Ramos (cell line): ENCODE results near the gene BMX.

ENCODE experiments used
- in situ Hi-C: fragments of 300-500 bp; cut with MboI; formaldehyde crosslinking; loops from one replicate; pipeline ENCODE4 v1.14.3; 2022; ENCODE audit warnings: low sequenced_read_pairs; ENCODE audit not compliant: unreplicated experiment

Gene BMX

GRCh38 chrX:15566244-15566643 is 65.6 kb downstream of the BMX start:
- in situ Hi-C loops: no loop called here

DNA sequence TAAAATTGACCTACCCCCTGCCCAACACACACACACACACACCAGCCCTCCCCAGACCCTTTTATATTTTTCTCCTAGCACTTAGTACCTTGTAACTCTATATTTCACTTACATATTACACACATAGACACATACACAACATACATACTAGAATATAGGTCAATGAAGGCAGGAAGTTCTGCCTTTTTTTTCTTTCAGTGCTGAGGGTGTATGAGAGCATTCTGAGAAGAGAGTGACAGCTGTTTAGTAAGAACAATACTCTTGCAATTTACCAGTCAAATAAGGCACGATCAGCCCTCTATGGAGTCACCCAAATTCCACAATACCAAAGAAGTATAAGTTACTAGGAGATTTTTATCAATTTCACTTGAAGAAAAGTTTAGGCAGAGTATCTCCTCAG is 66.7 kb downstream of the BMX start:
- in situ Hi-C loops: no loop called here

- in situ Hi-C loops: no loop called here
Observed at GRCh38 chrX:15567886-15568616, 67.4 kb downstream of the BMX start.

DNA sequence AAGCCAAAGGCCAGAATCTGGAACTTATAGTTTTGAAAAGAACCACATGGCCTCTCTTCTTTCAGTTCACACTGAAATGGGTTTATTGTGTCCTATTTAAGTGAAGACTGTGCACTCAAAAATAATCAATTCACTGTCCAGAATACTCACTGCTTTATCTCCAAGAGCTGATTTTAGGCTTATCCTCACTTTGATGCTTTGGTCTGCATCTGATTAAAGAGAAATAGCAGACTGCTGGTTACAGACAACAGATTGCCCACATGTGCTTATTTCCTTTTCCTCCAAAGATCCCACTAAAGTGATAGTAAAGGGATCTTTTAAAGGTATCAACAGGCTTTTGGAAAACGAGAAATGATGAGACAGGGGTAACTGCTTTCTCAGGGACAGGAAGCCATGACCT is 69.5 kb downstream of the BMX start:
- in situ Hi-C loops: no loop called here

DNA sequence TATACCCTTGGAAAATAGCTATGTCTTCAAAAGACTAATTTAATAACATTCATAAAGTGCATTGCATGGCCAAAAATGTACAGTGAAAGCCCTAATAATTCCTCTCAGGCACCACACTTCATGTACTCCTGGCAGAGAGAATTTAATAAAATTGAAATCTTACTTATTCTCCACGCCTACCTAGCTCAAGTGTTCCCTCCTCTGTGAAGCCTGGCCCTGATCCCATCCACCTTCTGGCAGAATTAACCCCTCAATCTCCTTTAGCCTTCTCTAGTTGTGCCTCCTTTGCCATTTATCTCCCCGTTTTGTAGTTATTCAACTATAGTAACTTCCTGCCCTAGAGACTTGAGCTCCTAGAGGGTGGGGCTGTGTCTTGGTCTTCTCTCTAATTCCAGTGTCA is 73.4 kb downstream of the BMX start:
- in situ Hi-C loops: no loop called here

- in situ Hi-C loops: no loop called here
Observed at GRCh38 chrX:15576019-15576418, 75.4 kb downstream of the BMX start.

DNA sequence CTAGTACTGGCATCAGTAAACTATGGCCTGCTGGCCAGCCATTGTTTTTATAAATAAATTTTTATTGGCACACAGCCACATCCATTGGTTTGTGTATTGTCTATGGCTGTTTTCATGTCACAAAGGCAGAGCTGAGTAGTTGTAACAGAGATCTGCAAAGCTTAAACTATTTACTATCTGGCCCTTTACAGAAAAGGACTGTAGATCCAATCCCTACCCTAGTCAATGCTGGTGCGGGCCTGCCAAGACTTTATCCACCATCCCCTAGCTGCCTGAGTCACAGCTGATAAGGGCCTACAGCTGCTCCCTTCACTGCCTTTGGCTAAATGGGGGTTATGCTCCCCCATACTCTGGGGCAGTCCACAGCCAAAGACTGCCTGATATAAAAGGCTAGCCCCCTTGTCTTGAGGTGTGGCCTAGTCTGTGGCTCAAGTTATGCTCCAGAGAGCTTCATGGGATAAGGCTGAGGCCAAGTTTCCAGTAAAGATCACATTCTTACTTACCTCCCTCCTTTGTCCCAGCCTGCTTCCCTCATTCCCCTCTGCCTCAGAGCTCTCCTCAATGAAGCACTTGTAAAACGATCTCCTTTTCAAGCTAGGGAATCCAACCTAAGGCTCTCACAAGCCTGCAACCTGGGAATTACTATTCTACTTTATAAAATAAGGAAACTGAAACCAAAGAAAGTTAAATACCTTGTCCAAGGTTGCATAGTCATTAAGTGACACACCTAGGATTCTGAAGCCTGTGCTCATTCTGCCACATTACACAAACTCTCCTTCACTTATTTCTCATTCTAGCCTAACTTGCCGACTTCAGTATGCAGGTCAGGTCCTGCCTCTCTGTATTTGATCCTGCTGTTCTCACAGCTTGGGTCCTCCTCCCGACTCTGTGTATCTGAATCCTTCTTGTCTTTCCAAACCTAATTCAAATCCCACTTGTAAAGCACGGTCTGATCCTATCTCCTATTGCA is 79.5 kb downstream of the BMX start:
- in situ Hi-C loops: no loop called here

DNA sequence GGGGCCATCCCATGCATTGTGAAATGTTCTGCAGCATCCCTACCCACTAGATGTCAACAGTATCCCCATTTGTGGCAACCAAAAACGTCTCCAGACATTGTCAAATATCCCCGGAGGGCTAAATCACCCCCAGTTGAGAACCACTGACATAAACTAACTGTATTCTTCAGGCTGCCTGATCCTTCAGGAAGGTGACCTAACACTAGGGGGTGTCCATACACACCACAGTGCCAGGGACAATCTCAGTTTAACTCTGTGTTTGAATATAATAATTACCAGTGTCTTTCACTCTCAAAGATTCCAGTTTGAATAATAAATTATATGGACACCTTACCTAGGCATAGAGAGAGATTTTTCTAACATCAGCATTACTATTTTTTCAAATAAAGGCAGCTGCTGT is 93.8 kb downstream of the BMX start:
- in situ Hi-C loops: no loop called here

GRCh38 chrX:15598026-15598425 is 97.4 kb downstream of the BMX start:
- in situ Hi-C loops: no loop called here

DNA sequence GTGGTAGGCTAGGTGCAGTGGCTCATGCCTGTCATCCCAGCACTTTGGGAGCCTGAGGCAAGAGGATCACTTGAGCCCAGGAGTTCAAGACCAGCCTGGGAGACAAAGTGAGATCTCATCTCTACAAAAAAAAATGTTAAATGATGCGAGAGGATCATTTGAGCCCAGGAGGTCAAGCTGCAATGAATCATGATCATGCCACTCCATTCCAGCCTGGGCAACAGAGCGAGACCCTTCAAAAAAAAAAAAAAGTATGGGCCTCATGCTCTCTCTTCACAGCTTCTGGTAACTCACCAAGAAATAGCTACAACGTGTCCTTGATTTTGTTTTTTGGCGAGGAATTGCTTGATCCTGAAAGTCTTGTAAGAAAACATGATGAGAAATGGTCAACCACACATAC is 98.9 kb downstream of the BMX start:
- in situ Hi-C loops: no loop called here

DNA sequence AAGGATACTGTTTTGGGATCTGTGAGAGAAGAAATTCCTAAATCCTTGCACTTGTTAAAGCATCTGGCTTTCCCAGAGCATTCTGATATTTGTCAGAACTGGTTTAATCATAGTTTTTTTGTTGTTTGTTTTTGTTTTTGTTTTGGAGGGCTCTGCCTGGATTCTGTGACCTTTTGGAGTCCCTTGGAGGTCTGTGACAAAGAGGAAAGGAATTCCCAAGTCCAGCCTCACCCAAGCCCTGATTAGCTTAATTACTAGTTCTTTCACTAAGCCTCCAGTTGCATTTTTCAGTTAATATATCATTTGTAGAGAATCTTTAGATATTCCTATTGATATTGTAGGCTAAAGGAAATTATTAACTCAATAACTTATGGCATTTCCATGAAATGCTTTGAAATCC is 99.4 kb downstream of the BMX start:
- in situ Hi-C loops: no loop called here

DNA sequence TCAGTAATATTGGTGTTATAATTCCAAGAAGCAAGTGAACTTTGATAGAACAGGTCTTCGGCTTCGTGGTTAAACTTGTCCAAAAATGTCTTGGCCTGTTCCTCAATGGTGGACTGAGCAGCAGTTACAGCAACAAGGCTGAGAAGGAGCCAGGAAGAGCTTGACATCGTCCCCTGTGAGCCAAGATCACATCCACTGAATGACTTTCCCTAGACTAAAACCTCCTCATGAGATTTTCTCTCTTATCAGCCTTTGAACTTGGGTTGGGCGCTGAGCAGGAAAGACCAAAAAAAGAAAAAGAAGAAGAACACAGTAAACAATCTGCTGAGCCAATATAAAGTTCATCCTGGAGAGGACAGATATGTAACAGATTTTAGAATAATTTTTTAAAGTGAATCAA is 100.1 kb downstream of the BMX start, which contains the start of gene ACE2:
Gene ACE2 (minus strand): TSS at position 216 of the 400 bp plus-strand sequence. CDS start 49 bp downstream, at position 167.
- in situ Hi-C loops: no loop called here

GRCh38 chrX:15601932-15602331 is 101.3 kb downstream of the BMX start:
- in situ Hi-C loops: no loop called here

DNA sequence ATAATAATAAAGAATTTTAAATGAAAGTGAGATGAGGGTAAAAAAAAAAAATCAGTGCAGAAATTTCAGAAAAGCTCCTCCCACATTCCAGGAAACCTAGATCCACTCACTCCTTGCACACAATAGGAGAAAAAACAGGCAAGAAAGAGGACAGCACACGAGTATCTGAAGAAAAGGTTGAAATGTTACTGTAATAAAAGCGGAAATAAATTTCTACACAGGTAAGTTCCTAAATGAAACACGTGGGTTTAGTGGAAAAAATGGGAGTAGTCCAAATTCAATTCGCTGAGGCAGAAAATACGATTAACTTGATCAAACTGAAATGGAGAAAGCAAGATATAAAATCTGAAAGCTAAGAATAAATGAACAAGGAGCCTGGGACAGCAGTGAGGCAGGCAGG is 102.2 kb downstream of the BMX start:
- in situ Hi-C loops: no loop called here

- in situ Hi-C loops: no loop called here
Observed at GRCh38 chrX:15605226-15605625, 104.6 kb downstream of the BMX start.
